Glomerular endothelial cell (primary cell): ENCODE data around the gene ACKR4. TPM values are rescaled to one million over a fixed set of nuclear protein-coding genes. Genes with fewer than 3 reads are reported as not detected.
"Not testable (repeated sequence)": the region's sequence is repeated elsewhere in the genome, so short reads cannot be mapped to it uniquely, and the experiment has no call there.

Experiments
- DNase-seq: peaks from one replicate; pipeline ENCODE4 v3.0.0-alpha.2; 2011; ENCODE audit warnings: low read depth, low spot score; ENCODE audit errors: extremely low read depth
- total RNA-seq: library from RNA; depleted of rRNA; stranded (reverse); fragments of >200 nt; gene quantifications from 2 replicates; pipeline ENCODE4 v1.2.3, GENCODE V29; 2015

The ACKR4 gene
- total RNA-seq, 1 donor from 2014 or later = 0.64 TPM

GRCh38 chr3:132638706-132639105 lies 41.6 kb downstream of the ACKR4 start:
- DNase-seq = no peak

GRCh38 chr3:132641427-132641826 lies 44.4 kb downstream of the ACKR4 start:
- not testable (repeated sequence) for DNase-seq

GRCh38 chr3:132641837-132642538 lies 44.9 kb downstream of the ACKR4 start:
- no peak for DNase-seq

- no peak for DNase-seq
Measured at GRCh38 chr3:132642539-132642847, 45.4 kb downstream of the ACKR4 start.

GRCh38 chr3:132643366-132643765 lies 46.3 kb downstream of the ACKR4 start:
- no peak for DNase-seq

GRCh38 chr3:132645058-132645457 lies 48.0 kb downstream of the ACKR4 start:
- DNase-seq = no peak

GRCh38 chr3:132650153-132650552 lies 53.1 kb downstream of the ACKR4 start:
- no peak for DNase-seq

Other genes with a start within 250 kb of the ACKR4 start
- 40.8 and 49.9 TPM in 2 replicates for gene DNAJC13, start 179.8 kb upstream of the ACKR4 start, total RNA-seq
- 13.2 and 19.8 TPM in 2 replicates for gene ACAD11, start 62.5 kb downstream of the ACKR4 start, total RNA-seq
- 17.7 and 26.7 TPM in 2 replicates for gene UBA5, start 63.1 kb downstream of the ACKR4 start, total RNA-seq
- 31.7 and 34.5 TPM in 2 replicates for gene NPHP3, start 125.1 kb downstream of the ACKR4 start, total RNA-seq